Lower leg skin (tissue), 3 donors: Measurements from ENCODE around the gene SCRN3.

Source experiments
- POLR2A ChIP-seq, 2 donors: fragments of 450-650 bp; IDR thresholded peaks; one replicate each; pipeline ENCODE4 v1.6.1; 2016 to 2017; ENCODE audit warnings: antibody characterized with exemption in 2 of 2, mild to moderate bottlenecking in 1 of 2, moderate library complexity in 1 of 2
- TF ChIP-seq, protein P1 (sequence below), 3 donors: fragments of 450-650 bp; IDR thresholded peaks; one replicate each; pipeline ENCODE4 v1.5.1; 2016; ENCODE audit warnings: antibody characterized with exemption in 3 of 3, mild to moderate bottlenecking in 3 of 3, moderate library complexity in 2 of 3

DNA sequence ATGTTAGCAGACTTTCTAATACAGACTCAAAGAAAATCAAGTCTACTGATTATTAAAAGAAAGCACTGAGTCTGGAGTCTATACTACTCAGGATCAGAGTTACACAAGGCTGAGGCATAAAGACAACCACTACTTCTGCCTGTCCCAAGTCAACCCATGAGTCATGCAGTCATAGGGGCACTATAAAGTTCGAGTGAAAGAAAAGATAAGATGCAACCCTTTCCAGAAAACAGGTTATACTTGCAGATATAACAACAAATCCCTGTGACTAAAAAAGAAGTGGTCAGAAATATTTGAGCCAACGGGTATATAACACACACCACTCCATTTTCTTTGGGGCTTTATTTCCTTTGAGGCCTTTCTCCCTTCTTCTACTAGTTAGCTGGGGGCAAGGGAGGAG is 18.6 kb upstream of the SCRN3 start:
- TF ChIP-seq, protein P1, sequence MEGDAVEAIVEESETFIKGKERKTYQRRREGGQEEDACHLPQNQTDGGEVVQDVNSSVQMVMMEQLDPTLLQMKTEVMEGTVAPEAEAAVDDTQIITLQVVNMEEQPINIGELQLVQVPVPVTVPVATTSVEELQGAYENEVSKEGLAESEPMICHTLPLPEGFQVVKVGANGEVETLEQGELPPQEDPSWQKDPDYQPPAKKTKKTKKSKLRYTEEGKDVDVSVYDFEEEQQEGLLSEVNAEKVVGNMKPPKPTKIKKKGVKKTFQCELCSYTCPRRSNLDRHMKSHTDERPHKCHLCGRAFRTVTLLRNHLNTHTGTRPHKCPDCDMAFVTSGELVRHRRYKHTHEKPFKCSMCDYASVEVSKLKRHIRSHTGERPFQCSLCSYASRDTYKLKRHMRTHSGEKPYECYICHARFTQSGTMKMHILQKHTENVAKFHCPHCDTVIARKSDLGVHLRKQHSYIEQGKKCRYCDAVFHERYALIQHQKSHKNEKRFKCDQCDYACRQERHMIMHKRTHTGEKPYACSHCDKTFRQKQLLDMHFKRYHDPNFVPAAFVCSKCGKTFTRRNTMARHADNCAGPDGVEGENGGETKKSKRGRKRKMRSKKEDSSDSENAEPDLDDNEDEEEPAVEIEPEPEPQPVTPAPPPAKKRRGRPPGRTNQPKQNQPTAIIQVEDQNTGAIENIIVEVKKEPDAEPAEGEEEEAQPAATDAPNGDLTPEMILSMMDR (IDR thresholded peaks at IDR 0.05): no peak
- TF ChIP-seq POLR2A (IDR thresholded peaks at IDR 0.05): no peak
